H1 (cell line): Measurements from ENCODE around the gene SCN8A.

ENCODE experiments used
- ATF2 ChIP-seq: IDR thresholded peaks from 2 replicates; pipeline ENCODE4 v1.6.1; 2012; ENCODE audit warnings: low read length, inconsistent platforms
- ATF3 ChIP-seq: IDR thresholded peaks from 2 replicates; pipeline ENCODE4 v1.6.1; 2011; ENCODE audit warnings: low read depth, mild to moderate bottlenecking, low read length; ENCODE audit not compliant: insufficient read depth
- CTCF ChIP-seq, 3 experiments: IDR thresholded peaks; 1 replicate in 2 of 3; 2 replicates in 1 of 3; pipeline versions ENCODE4 v1.5.1 to v1.6.1; 2011; ENCODE audit warnings: low read length in 3 of 3, mild to moderate bottlenecking in 3 of 3, inconsistent platforms in 2 of 3, low read depth in 1 of 3, moderate library complexity in 1 of 3; ENCODE audit not compliant: insufficient read depth in 1 of 3; ENCODE audit errors: control extremely low read depth in 1 of 3
- JUN ChIP-seq: IDR thresholded peaks from 2 replicates; pipeline ENCODE4 v1.6.1; 2011; ENCODE audit warnings: low read depth, mild to moderate bottlenecking, improper control_type of control experiment, low read length
- POLR2A ChIP-seq, 2 experiments: IDR thresholded peaks; 1 replicate in 1 of 2; 2 replicates in 1 of 2; pipeline ENCODE4 v1.6.1; 2011; ENCODE audit warnings: low read depth in 2 of 2, low read length in 2 of 2, mild to moderate bottlenecking in 2 of 2; ENCODE audit errors: control extremely low read depth in 1 of 2
- RAD21 ChIP-seq, 2 experiments: IDR thresholded peaks in 1 of 2; conservative IDR thresholded peaks in 1 of 2; 2 replicates each; pipeline ENCODE4 v1.6.1; 2011; ENCODE audit warnings: low read depth in 2 of 2, low read length in 2 of 2, improper control_type of control experiment in 1 of 2, inconsistent platforms in 1 of 2, mild to moderate bottlenecking in 1 of 2, moderate library complexity in 1 of 2
- RBBP5 ChIP-seq: IDR thresholded peaks from 2 replicates; pipeline ENCODE4 v1.7.1; 2012; ENCODE audit warnings: low read depth, mild to moderate bottlenecking, inconsistent platforms, low read length, moderate library complexity, borderline replicate concordance
- RFX5 ChIP-seq: IDR thresholded peaks from 2 replicates; pipeline ENCODE4 v1.6.1; 2011; ENCODE audit warnings: low read depth, low read length, improper control_type of control experiment, borderline replicate concordance
- SIRT6 ChIP-seq: IDR thresholded peaks from one replicate; pipeline ENCODE4 v1.7.1; 2012; ENCODE audit warnings: low read length, inconsistent platforms
- SUZ12 ChIP-seq: fragments of 200-600 bp; sonication (generic); IDR thresholded peaks from 2 replicates; pipeline ENCODE4 v1.6.1; 2012; ENCODE audit warnings: mild to moderate bottlenecking, inconsistent platforms, low read length, moderate library complexity, mixed read lengths
- TBP ChIP-seq: IDR thresholded peaks from 2 replicates; pipeline ENCODE4 v1.6.1; 2011; ENCODE audit warnings: low read depth, low read length, improper control_type of control experiment
- TEAD4 ChIP-seq: IDR thresholded peaks from 2 replicates; pipeline ENCODE4 v1.6.1; 2012; ENCODE audit warnings: low read depth, low read length, inconsistent platforms, mixed read lengths
- USF2 ChIP-seq: IDR thresholded peaks from 2 replicates; pipeline ENCODE4 v1.6.1; 2011; ENCODE audit warnings: low read length, improper control_type of control experiment
- ZNF274 ChIP-seq: IDR thresholded peaks from 2 replicates; pipeline ENCODE4 v1.7.0; 2012; ENCODE audit warnings: low read length, borderline replicate concordance; ENCODE audit errors: extremely low read depth

GRCh38 chr12:51785906-51786305 is 194.9 kb downstream of the SCN8A start:
- TF ChIP-seq POLR2A (IDR thresholded peaks at IDR 0.05; ENCODE audit: control extremely low read depth in 1 of 2, low read depth in 2 of 2, low read length in 2 of 2) (no peak), ATF3 (no peak), CTCF (IDR thresholded peaks at IDR 0.05; ENCODE audit: control extremely low read depth in 1 of 3, insufficient read depth in 1 of 3, low read depth in 1 of 3, low read length in 3 of 3) (no peak), JUN (no peak), TEAD4 (no peak), SUZ12 (no peak), RFX5 (no peak), RBBP5 (no peak), ATF2 (no peak), USF2 (no peak), TBP (no peak), SIRT6 (no peak), ZNF274 (no peak), RAD21 (IDR thresholded peaks at IDR 0.05 in 1 of 2, conservative IDR thresholded peaks at IDR 0.05 in 1 of 2; ENCODE audit: low read depth in 2 of 2, low read length in 2 of 2) (no peak)
